Loucy (cell line): Measurements from ENCODE around the gene PNPLA6.

Source experiments
- EZH2phosphoT487 ChIP-seq: fragments of 200-600 bp; IDR thresholded peaks from 2 replicates; pipeline ENCODE4 v1.6.1; 2018; ENCODE audit warnings: antibody characterized with exemption, mild to moderate bottlenecking, moderate library complexity, borderline replicate concordance
- TF ChIP-seq, protein P1 (sequence below): fragments of 200-600 bp; sonication (generic); conservative IDR thresholded peaks from 2 replicates; pipeline ENCODE4 v1.5.1; 2014; ENCODE audit warnings: mild to moderate bottlenecking, antibody characterized with exemption, low read length

DNA sequence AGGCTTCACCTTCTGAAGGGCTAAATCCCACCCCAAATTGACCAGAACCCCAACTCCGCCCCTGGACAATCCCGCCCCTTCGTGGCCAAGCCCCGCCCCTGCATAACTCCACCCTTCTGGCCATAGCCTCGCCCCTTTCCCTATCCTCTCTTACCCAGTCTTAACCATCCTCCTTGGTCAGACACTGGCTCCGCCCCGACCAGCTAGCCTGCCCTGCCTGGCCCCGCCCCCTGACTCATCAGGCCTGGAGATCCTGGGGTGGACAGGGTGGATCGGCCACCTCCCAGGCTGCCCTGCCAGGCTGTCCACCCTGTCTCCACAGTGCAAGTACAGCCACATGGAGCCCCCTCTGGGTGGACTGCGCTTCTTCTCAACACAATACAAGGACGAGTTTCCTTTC lies 27.6 kb upstream of the PNPLA6 start:
- TF ChIP-seq, protein P1, sequence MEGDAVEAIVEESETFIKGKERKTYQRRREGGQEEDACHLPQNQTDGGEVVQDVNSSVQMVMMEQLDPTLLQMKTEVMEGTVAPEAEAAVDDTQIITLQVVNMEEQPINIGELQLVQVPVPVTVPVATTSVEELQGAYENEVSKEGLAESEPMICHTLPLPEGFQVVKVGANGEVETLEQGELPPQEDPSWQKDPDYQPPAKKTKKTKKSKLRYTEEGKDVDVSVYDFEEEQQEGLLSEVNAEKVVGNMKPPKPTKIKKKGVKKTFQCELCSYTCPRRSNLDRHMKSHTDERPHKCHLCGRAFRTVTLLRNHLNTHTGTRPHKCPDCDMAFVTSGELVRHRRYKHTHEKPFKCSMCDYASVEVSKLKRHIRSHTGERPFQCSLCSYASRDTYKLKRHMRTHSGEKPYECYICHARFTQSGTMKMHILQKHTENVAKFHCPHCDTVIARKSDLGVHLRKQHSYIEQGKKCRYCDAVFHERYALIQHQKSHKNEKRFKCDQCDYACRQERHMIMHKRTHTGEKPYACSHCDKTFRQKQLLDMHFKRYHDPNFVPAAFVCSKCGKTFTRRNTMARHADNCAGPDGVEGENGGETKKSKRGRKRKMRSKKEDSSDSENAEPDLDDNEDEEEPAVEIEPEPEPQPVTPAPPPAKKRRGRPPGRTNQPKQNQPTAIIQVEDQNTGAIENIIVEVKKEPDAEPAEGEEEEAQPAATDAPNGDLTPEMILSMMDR: no peak
- no peak for TF ChIP-seq EZH2phosphoT487
